Esophagus squamous epithelium (tissue), 4 donors: Measurements from ENCODE around the gene LPIN2.

ENCODE experiments used
- POLR2A ChIP-seq, 4 donors: fragments of 450-650 bp; IDR thresholded peaks; one replicate each; pipeline ENCODE4 v1.6.1; 2017; ENCODE audit warnings: antibody characterized with exemption in 4 of 4, mild to moderate bottlenecking in 4 of 4, moderate library complexity in 3 of 4
- TF ChIP-seq, protein P1 (sequence below), 6 experiments: fragments of 450-650 bp in 4 of 6; fragments of 200-600 bp in 2 of 6; sonication (generic) in 2 of 6; IDR thresholded peaks; one replicate each; pipeline ENCODE4 v1.5.1; 2016 to 2019; ENCODE audit warnings: antibody characterized with exemption in 6 of 6, mild to moderate bottlenecking in 4 of 6, moderate library complexity in 4 of 6

DNA sequence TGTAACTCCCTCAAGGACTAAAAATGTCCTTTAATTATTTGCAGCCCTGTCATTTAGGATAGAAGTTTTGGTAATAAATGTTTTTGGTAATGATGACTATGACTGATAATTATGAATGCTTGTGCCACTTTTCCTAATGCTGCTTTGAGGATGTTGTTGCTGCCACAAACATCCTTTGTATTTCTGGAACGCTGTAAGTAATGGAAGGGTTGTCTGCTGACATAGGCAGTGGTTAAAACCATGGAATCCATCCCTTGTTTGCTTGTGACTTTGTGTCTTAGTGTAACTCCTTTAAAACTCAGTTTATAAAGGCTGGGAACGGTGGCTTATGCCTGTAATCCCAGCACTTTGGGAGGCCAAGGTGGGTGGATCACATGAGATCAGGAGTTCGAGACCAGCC lies 19.8 kb upstream of the LPIN2 start:
- TF ChIP-seq, protein P1, sequence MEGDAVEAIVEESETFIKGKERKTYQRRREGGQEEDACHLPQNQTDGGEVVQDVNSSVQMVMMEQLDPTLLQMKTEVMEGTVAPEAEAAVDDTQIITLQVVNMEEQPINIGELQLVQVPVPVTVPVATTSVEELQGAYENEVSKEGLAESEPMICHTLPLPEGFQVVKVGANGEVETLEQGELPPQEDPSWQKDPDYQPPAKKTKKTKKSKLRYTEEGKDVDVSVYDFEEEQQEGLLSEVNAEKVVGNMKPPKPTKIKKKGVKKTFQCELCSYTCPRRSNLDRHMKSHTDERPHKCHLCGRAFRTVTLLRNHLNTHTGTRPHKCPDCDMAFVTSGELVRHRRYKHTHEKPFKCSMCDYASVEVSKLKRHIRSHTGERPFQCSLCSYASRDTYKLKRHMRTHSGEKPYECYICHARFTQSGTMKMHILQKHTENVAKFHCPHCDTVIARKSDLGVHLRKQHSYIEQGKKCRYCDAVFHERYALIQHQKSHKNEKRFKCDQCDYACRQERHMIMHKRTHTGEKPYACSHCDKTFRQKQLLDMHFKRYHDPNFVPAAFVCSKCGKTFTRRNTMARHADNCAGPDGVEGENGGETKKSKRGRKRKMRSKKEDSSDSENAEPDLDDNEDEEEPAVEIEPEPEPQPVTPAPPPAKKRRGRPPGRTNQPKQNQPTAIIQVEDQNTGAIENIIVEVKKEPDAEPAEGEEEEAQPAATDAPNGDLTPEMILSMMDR (IDR thresholded peaks at IDR 0.05) = no peak
- TF ChIP-seq POLR2A (IDR thresholded peaks at IDR 0.05) = no peak
